ENCODE data around the gene PIGQ. TPM values are rescaled to one million over a fixed set of nuclear protein-coding genes. Genes with fewer than 3 reads are reported as not detected.
A peak's percentile ranks its signal among the peaks of the same experiment; 100 is the strongest.

Gene PIGQ
- total RNA-seq, 1 donor from 2014 or later = 45.4 TPM

- no peak for DNase-seq (ENCODE audit: low read depth)
Measured at GRCh38 chr16:598823-599739, 29.3 kb downstream of the PIGQ start.

- peak; percentile 32 for DNase-seq (ENCODE audit: low read depth)
Measured at GRCh38 chr16:600781-601180, 31.0 kb downstream of the PIGQ start.

DNA sequence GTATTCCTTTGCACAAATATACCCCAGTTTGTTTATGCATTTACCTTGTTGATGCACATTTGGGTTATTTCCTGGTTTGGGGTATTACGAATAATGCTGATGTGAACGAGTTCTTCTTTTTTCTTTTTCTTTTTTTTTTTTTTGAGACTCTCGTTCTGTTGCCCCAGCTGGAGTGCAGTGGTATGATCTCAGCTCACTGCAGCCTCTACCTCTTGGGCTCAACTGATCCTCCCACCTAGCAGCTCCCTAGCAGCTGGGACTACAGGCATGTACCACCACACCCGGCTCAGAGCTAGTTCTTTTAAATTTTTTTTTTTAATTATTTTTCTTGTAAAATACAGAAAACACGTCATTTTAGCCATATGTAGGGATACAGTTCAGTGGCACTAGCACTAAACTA, 34.2 kb downstream of the PIGQ start:
- DNase-seq (ENCODE audit: low read depth) = no peak

DNA sequence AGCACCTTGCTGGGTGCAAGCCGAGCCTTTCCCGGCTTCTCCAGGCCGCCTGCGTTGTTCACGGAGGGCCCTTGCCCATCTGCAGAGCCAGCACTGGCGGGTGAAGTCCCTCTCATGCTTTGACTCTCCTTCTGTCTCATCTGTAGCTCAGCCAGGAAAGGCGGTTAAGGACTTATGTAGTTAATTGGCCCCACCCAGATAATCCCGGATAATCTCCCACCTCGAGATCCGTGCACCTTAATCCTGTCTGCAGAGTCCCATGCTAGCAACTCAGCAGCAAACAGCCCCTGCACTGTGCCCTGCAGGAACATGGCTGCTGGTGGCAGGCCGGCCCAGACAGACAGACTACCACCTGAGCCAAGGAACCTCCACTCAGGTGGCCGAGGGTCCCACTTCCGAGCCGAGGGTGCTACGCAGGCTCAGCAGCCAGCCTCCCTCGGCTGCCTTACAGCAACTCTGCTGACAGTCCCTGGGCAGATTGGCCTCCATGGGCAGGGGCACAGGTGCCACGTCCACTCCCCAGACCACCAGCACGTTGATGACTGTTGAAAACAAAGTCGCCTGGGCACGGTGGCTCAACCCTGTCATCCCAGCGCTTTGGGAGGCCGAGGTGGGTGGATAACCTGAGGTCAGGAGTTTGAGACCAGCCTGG, 37.0 kb downstream of the PIGQ start:
- no peak for DNase-seq (ENCODE audit: low read depth)

DNA sequence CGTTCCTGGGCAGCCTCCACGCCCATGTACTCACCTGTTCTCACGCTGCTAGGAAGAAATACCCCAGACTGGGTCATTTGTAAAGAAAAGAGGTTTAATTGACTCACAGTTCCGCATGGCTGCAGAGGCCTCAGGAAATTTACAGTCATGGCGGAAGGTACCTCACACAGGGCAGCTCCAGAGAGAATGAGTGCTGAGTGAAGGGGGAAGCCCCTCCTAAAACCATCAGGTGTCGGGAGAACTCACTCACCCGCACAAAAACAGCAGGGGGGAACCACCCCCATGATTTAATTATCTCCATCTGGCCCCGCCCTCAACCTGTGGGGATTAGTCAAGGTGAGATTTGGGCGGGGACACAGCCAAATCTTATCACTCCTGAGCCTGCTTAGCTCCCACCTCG, 38.3 kb downstream of the PIGQ start:
- no peak for DNase-seq (ENCODE audit: low read depth)

- DNase-seq (ENCODE audit: low read depth) = no peak
Measured at GRCh38 chr16:609316-609715, 39.5 kb downstream of the PIGQ start.

- no peak for DNase-seq (ENCODE audit: low read depth)
Measured at GRCh38 chr16:609984-610383, 40.2 kb downstream of the PIGQ start.

GRCh38 chr16:610513-611381, 41.0 kb downstream of the PIGQ start:
- DNase-seq (ENCODE audit: low read depth) = peak; percentile 84

DNA sequence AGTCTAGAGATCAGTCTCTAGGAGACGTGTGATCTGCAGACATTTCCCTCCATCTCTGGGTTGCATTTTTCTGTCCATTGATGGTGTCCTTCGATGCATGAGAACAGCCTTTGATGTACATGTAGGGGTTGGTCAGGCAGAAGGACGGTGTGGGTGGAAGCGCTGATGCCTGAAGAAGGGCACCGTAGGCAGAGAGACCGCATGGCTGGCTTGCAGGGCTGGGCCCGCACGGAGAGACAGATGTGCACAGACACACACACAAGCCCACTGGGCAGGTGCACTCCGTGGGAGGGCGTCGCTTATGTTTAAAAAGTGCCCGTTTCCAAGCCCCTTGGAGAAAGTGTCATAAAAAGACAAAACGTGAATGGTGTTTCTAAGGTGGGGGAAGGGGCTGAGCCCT, 45.4 kb downstream of the PIGQ start:
- no peak for DNase-seq (ENCODE audit: low read depth)

GRCh38 chr16:616733-617586, 47.2 kb downstream of the PIGQ start:
- no peak for DNase-seq (ENCODE audit: low read depth)

GRCh38 chr16:617855-618254, 48.1 kb downstream of the PIGQ start:
- DNase-seq (ENCODE audit: low read depth) = no peak

DNA sequence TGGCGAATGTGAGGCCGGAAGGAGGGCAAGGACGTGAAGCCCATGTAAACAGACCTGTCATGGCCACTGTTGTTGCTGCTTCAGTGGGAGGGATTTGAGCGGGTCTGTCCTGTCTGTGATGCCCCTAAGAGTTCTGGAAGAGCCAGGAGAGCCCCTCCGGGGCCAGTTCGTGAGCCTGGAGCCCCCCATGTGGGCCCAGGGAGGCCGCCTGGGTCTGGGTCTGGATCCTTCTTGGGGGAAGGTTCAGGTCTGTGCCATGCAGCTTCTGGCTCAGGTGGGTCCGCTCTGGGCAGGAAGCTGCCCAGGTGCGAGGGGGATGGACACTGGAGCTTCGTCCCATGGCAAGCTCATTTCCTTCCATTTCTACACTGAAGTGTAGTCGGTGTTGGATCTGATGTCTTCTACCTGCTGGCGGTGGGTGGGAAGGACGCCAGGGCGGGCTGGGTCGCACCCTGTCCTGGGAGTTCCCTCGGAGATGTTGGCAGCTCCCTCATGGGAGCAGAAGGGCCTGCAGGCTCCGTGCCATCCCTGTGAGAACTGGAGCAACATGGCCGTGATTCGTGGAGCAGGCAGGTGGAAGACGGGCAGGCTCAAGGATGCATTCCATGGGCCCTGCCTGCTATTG, 49.8 kb downstream of the PIGQ start:
- DNase-seq (ENCODE audit: low read depth) = no peak

DNA sequence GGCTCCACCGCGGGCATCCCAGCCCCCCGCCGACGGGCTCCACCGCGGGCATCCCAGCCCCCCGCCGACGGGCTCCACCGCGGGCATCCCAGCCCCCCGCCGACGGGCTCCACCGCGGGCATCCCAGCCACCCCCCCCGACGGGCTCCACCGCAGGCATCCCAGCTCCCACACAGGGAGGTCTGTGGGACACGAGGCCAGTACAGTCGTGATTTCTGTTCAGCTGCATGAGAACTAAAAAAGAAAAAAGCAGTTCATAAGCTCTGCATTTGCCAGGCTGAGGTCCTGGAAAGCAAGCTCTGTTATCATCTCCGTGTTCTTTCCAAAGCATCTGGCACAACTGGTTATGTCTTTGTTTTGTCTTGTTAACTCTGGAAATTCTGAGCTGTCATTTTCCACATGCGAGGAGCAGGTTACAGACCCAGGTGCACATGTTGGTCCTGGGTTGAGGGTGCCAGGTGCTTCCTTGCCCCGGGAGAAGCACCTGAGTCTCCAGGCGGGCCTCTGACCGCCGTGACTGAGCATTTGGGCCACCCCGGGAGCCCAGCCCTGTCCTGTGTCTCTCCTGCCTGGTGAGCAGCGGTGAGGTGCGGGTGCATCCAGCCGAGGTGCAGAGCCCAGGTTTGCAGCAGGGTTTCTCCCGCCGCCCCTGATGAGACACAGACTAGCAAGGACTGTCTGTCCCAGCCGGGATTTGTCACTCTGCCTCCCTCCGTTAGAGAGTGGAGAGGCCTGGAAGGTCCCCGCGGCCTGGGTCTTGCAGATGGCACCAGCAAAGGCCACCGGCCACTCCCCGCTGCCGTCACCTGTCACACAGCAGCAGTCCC, 51.1 kb downstream of the PIGQ start:
- no peak for DNase-seq (ENCODE audit: low read depth)

GRCh38 chr16:621526-622105, 51.8 kb downstream of the PIGQ start:
- DNase-seq (ENCODE audit: low read depth) = no peak

GRCh38 chr16:622920-623280, 53.1 kb downstream of the PIGQ start:
- DNase-seq (ENCODE audit: low read depth) = no peak

- DNase-seq (ENCODE audit: low read depth) = peak; percentile 14
Measured at GRCh38 chr16:624526-625070, 54.8 kb downstream of the PIGQ start.

DNA sequence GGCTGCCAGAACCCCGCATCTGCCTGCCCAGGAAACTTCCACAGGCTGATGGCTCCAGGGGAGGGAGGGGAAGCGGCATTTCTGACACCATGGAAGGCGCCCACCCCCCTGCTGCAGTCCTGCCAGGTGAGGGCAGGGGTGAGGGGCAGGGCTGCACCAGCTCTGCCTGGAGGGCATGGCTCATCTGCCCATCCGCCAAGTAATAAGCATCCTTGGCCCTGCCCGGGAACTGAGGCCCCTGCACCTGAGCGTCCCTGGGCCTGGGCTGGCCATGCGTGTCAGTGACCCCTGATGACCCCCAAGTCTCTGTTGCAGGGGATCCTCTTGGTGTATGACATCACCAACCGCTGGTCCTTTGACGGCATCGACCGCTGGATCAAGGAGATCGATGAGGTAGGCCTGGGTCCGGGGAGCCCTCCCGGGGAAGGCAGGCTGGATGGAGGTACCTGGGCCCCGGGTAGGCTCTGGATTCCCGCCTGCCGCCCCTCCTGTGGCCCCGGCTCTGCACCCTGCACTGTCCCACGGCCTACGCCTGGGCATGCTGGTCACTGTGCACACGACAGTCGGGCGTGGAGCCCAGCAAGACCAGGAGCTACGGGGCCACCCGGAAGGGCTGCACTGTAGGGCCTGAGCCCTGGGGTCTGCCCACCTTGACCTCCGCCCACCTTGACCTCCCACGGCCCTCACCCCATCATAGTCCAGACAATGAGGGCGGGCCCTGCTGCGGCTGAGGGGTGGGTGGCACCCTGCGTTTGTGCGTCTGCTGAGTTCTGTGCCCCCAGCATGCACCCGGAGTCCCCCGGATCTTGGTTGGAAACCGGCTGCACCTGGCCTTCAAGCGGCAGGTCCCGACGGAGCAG, 55.6 kb downstream of the PIGQ start:
- DNase-seq (ENCODE audit: low read depth) = no peak

All from myocyte (in vitro differentiated cells).